ENCODE measurements around the gene PSMD5.
"Not testable (repeated sequence)": the region's sequence is repeated elsewhere in the genome, so short reads cannot be mapped to it uniquely, and the experiment has no call there.

Gene PSMD5

DNA sequence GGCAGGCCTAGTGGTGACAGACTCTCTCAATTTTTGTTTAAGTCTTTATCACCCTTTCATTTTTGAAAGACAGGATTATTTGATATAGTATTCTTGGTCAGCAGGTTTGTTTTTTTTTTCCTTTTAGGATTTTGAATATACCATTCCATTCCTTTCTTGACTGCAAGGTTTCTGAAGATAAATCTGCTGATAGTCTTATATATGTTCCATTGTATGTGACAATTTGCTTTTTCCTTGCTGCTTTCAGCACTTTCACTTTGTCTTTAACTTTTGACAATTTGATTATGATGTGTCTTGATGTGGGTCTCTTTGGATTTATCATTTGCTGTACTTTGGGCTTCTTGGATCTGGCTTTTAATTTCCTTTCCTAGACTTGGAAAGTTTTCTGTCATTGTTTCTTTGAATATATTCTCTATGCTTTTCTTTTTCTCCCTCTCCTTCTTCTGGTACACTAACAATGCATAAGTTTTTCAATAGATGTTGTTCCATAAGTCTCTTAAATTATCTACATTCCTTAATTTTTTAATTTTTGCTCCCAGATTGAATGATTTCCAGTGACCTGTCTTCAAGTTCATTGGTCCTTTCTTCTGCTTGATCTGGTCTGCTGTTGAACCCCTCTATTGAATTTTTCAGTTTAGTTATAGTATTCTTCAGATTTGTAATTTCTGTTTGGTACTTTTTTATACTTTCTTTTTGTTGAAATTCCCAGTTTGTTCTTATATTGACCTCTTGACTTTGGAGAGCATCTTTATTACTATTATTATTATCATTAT, 34.9 kb downstream of the PSMD5 start:
- DNase-seq (ENCODE audit: low read depth): no peak

DNA sequence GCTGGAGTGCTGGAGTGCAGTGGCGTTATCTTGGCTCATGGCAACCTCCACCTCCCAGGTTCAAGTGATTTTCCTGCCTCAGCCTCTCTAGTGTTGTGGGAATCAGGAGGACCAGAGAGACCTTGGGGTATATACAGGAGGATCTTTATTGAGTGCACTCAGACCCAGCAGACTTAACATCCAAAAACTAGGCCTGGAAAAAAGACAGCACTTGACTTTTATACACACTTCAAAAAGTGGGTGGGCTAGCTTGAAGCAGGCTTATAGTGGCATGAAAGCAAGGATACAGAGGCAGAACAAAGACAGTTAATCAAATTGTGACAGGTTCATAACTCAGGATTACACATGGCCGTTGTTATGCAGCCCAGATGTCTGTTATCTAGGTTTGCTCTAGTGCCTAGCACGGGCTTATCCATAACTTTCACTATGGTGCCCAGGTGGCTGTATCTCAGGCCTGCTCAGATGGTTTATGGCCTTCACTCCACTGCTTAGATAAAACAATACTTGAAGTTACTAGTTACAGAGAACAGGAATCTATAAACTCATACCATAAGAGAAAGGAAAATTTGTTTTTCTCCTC, 37.8 kb downstream of the PSMD5 start:
- DNase-seq (ENCODE audit: low read depth): not testable (repeated sequence)

DNA sequence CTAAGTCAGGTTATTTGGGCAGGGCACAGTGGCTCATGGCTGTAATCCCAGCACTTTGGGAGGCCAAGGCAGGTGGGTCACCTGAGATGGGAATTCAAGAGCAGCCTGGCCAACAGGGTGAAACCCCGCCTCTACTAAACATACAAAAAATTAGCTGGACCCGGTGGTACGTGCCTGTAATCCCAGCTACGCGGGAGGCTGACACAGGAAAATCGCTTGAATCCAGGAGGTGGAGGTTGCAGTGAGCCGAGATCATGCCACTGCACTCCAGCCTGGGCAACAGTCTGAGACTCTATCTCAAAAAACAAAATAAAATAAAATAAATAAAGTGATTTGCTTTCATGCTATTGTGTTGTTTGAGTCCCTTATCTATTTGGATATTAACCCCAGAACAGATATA, 41.3 kb downstream of the PSMD5 start:
- no peak for DNase-seq (ENCODE audit: low read depth)

DNA sequence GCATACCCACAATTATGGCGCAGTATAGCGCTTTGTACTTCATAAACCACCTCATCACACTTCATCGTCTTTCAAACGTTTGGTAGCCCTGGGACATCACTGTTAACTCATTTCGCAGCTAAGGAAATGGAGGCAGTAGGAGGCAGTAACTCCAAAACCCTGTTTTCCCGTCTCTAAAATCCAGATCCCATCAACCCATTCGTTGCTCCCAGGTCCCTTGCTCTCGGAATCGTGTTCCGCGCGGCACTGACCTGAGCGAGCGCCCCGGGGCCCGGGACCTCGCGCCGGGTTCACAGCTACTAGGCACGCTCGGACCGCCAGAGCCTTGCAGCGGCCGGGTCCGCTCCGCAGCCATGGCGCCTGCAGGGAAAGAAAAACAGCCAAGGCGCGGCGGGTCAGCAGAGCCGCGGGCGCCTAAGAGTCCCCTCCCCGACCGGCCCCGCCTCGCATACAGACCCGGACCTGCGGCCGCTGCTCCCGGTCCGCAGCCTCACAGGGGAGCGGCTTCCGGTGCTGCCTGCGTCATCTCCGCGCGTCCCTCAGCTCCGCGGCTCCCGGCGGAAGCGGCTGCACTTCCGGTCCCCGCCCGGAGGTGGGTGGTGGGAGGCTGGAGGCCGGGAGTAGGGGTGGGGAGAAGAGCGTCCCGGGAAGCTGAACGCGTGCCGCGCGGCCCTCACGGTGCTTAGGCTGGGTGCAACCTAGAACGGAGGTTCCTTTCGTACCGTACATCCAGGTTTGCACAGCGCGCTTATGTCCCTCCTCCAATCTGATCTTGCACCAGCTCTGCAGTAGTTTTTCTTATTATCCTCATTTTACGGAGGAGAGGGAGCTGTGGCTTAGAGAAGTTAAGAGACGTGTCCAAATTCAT, 49.6 kb downstream of the PSMD5 start, which contains the start of gene FBXW2:
FBXW2 (minus strand) TSS at position 519 of the 868 bp plus-strand sequence. CDS start 5,158 bp downstream, outside the sequence.
- DNase-seq (ENCODE audit: low read depth): peak; percentile 91

DNA sequence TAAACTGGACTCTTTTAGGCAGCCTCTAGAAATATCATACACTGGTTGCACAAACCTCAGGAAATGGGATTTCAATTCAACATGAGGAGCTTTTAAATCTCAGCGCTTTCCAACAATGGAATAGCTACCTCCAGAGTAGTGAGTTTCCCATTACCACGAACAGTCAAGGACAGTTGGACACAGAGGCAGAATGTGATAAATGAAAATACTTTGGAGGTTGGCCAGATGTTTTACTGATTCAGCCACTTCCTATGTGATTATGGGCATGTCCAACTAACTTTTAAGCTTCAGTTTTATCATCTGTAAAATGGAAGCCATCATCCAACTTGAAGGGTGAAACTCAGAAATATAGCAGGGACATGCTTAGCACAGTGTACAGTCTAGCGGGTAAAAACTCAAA, 51.6 kb downstream of the PSMD5 start:
- DNase-seq (ENCODE audit: low read depth): peak; percentile 7

DNA sequence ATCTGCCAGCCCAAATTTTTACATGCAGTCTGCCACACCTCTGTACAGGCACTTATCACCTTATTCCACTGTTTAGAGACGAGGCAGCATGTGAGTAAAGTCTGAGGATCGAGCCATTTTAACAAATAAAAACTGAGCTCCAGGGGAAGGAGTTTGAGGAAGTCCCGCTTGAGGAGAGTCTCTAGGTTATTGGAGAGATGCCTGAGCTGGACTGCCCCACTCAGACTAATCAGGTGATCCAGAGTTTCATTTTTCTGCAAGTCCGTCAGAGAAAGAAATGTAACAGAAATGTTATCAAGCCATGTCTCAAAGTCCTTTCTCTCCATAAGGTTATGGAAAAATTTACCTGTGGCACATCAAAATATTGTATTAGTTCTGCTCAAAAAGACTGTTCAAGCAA, 54.8 kb downstream of the PSMD5 start:
- DNase-seq (ENCODE audit: low read depth): no peak

DNA sequence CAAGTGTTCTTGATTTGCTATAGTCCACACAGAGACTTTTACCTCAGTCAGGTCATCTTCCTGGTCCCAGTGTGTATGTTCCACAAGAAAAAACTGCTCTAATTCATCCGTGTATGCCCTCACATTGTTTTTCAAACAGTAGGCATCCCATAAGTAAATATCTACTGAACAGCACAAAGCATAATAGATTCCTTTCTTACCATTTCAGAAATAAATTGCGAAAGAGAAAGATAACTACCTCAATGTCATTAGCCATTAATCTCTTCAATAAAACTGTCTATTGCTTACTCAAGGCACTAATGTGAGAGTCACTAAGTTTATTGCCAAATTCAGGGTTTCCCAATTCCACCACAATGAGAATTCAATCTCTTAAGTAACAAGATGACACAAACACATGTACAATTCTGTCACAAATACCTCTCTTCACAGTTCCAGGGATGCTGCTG, 59.1 kb downstream of the PSMD5 start:
- peak; percentile 60 for DNase-seq (ENCODE audit: low read depth)

DNA sequence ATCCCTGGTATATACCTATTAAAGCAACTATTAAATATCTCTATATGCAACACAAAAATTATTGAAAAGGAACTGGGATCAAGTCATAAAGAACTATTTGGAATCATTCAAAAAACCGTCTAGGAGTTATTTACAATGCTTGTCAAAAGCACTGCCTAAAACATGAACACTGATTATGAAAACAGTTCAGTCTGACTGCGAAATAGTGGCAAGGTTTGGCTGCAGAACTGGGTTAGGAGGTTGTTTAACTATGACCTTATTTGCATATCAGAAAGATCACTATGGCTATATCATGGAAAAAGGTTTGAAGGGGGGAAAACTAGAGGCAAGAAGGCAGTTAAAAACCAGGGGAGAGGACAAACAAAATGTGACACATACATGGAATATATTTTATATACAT, 61.5 kb downstream of the PSMD5 start:
- no peak for DNase-seq (ENCODE audit: low read depth)

DNA sequence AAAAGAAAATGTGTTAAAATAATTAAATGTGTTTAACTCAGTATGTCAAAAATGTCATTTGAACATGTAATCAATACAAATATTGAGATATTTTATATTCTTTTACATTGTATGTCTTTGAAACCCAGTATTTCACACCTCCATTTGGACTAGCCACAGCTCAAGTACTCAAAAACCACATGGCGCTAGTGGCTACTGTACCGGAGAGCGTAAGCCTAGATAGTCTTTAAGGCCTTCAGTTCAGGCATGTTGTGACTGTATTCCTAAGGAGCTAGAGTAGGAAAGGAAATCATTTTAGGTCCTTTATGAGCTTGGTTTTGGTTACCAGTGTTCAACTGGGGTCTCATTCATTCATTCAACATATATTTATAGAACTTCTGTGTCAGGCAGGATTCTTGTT, 62.4 kb downstream of the PSMD5 start:
- no peak for DNase-seq (ENCODE audit: low read depth)

DNA sequence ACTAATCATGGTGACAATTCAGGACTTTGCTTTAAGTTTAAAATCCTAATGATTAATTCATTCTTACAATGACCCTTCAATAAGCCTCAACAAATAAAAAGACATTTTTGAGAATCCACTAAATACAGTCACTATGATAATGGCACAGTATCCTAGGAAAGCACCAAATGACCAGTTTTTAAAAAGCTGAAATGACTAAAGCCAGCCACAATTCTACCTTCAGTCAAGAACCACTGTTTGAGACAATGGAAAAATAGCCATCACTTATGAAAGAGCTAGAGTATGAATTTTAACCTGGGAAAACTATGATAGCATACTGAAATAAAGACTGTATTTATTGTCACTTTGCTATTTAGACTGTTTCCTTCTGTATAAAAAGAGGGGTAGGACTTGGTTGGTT, 63.5 kb downstream of the PSMD5 start:
- no peak for DNase-seq (ENCODE audit: low read depth)

DNA sequence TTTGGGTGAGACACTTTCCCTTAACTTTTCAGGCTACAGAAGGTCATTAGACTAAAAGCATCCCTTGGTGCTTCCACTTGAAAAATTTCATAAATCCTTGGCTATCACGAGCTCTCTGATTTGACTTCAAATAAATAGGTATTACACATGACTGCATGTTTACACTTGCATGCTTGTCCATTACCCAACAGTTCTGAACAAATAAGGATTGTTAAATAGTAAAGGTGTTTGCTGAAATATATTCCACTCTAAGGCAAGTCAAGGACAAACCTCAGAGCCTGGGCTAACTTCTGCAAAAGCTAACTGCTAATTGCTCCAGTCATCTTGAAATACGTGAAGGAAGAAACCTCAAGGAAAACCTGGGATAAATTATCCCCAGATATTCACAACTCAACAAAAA, 64.0 kb downstream of the PSMD5 start:
- DNase-seq (ENCODE audit: low read depth): no peak

DNA sequence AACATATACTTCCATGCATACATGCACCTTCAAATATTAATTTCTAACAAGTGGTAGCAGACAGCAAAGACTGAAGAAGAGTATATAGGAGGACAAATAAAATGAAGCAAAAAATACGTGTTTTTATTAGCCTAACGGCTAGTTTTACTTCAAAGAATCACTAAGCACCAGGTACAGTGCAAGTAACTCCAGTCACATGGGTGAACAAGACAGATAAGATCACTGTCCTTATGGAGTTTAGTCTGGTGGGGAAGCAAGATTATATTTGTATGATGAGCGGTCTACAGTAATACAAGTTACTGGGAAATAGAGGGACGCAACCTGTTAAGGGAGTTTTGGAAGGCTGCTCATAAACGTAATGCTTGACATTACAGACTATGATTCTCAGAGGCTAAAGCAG, 65.5 kb downstream of the PSMD5 start:
- DNase-seq (ENCODE audit: low read depth): no peak

DNA sequence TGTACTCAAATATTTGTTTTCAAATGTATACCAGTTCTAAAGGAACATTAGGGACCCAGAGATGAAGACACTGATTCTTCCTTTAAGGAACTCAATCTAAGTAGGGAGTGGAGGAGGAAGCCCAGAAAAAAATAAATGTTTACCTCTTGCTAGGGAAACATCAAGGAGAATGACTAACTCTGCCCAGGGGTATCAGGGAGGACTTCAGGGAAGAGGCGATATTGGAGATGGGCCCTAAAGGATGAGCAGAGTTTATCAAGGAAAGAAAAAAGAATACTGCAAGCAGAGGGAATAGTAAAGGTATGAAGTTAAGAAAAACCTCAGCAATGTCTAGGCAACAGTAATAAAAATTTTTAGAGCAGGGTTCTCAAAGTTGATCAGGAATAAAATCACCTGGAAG, 65.9 kb downstream of the PSMD5 start:
- no peak for DNase-seq (ENCODE audit: low read depth)

DNA sequence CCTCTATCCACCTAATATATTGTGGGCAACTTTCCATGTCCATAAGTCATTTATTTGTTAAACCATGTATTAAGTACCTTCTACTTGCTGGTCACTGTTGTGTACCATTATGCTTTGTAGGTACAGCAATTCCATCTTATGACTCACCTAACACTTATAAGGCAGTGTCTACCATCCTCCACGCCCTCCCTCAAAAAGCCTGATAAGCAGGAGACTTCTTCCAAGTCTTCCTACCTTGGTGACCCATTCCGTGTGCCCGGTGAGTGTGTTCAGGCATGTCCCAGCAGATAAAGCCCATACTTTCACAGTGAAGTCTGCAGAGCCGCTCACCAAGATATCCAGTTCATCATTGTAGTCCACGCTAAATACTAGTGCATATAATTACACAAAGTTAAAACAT, 66.9 kb downstream of the PSMD5 start:
- DNase-seq (ENCODE audit: low read depth): no peak

DNA sequence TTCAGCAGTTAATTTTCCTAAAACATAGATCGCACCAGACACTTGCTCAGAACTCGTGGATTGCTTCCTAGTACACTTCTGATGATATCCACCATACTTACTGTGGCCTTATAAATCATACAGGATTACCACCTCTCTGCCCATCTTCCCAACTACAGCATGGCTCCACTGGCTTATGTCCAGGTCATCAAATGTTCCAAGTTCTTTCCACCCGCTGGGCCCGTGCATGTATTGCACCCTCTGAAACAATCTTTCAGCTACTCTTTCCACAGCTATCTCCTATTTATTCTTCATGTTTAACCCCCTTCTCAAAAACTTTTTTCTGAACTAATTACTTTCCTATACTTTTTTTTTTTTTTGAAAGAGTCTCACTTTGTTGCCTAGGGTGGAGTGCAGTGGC, 68.0 kb downstream of the PSMD5 start:
- DNase-seq (ENCODE audit: low read depth): no peak

DNA sequence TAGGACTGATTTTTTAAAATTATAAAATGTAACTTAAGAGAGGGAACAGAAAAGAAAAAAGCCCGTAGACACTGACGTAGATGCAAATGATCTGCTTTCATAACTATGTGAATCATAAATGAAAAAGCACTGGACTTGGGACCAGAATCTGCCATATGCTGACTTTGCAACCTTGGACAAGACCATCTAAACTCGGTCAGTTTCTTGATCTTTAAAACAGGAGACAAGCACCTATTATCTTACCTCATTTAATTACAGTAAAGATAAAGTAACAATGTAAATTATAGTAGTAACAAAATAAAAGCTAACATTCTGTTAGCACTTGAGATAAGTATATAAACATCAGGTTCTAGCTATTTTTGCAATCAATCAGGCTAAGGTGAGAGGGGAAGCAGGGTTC, 69.5 kb downstream of the PSMD5 start:
- DNase-seq (ENCODE audit: low read depth): no peak

DNA sequence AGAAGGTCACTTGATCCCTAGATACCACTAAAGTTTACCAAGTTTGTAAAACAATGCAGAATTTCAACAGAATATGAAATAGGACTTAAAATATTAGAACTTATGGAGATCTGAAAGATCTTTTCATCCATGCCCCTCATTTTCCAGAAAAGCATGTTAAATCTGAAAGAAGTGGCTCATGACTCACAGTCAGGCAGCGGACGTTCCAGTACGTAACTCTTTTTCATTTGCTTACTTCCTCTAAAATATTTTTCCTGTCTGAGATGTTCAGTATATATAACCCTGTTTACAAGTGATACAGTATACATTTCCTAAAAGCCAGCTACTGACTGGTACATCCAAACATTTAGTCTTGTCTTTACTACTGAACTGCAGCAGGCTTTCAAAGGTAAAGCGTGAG, 71.8 kb downstream of the PSMD5 start:
- no peak for DNase-seq (ENCODE audit: low read depth)

DNA sequence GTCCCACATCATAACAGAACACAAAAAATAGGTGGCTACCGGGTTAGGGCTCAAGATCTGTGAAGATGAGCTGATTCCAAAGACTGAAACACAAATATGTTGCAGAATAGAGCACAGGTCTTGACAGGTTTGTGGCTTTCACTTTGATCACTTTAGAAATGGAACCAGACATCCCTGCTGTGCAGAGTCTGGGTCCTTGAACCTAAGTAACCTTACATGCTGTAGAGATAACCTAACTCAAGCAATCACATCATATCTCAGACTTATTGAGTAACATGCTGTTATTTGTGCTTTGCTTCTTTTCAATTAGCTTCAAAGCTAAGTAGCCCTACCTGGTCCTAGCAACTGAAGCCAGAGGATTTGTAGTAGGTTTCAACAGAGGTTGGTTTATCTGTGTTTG, 73.8 kb downstream of the PSMD5 start:
- no peak for DNase-seq (ENCODE audit: low read depth)

DNA sequence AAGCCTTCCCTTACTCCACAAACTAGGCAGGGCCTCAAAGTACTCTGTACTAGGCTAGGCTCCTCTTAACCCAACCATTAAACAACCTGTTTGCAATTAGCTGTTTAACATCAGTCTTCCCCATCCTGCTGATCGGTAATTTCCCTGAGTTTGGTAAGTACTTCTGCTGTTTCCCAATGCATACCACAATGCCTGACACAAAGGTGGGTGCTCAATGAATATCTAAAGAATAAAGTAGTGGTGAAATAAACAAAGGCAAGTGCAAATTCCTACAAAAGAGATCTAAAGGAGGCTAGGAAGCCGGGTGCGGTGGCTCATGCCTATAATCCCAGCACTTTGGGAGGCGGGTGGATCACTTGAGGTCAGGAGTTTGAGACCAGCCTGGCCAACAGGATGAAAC, 74.5 kb downstream of the PSMD5 start:
- no peak for DNase-seq (ENCODE audit: low read depth)

DNA sequence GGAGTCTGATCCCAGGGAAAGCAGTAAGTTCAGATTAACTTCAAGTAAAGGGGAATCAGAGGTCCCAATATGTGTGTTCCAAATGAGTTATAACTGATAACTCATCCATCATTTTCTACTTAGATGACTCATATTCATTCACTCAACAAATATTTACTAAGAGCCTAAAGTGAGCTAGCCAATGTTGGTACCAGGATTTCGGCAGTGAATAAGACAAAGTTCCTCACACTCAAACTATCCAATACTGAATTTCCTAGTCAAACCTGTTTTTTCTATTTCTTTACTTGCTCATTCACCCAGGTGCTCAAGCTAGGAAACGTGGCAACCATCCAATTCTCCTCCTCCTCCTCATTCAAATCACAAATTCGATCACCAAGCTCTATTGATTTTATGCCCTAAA, 75.3 kb downstream of the PSMD5 start:
- DNase-seq (ENCODE audit: low read depth): no peak
